ENCODE data around the gene RMND5A. TPM values are rescaled to one million over a fixed set of nuclear protein-coding genes. Genes with fewer than 3 reads are reported as not detected.

The RMND5A gene
- 100 to 1,000 TPM in 1 of 12 donors, 10 to 100 TPM in 11; 33.9 to 396 (median 39.5) TPM for polyA plus RNA-seq (ENCODE audit: insufficient read length in 12 of 12)
- long read RNA-seq, donor 1, full-length matches to known transcripts, result 11 of 28 reads
- long read RNA-seq, donor 1, partial matches to known transcripts, result 17 of 28 reads
- long read RNA-seq, donor 1, other reads (novel, unspliced or antisense), result 0 of 28 reads
- long read RNA-seq, donor 2, full-length matches to known transcripts, result 6 of 15 reads
- long read RNA-seq, donor 2, partial matches to known transcripts, result 9 of 15 reads
- long read RNA-seq, donor 2, other reads (novel, unspliced or antisense), result 0 of 15 reads
- long read RNA-seq, donor 3, full-length matches to known transcripts, result 5 of 5 reads
- long read RNA-seq, donor 3, partial matches to known transcripts, result 0 of 5 reads
- long read RNA-seq, donor 3, other reads (novel, unspliced or antisense), result 0 of 5 reads
- long read RNA-seq, donor 4, full-length matches to known transcripts, result 2 of 2 reads
- long read RNA-seq, donor 4, partial matches to known transcripts, result 0 of 2 reads
- long read RNA-seq, donor 4, other reads (novel, unspliced or antisense), result 0 of 2 reads
- long read RNA-seq, donor 5, full-length matches to known transcripts, result 9 of 25 reads
- long read RNA-seq, donor 5, partial matches to known transcripts, result 16 of 25 reads
- long read RNA-seq, donor 5, other reads (novel, unspliced or antisense), result 0 of 25 reads
- long read RNA-seq, donor 6, full-length matches to known transcripts, result 2 of 7 reads
- long read RNA-seq, donor 6, partial matches to known transcripts, result 5 of 7 reads
- long read RNA-seq, donor 6, other reads (novel, unspliced or antisense), result 0 of 7 reads
- long read RNA-seq, donor 7, full-length matches to known transcripts, result 3 of 3 reads
- long read RNA-seq, donor 7, partial matches to known transcripts, result 0 of 3 reads
- long read RNA-seq, donor 7, other reads (novel, unspliced or antisense), result 0 of 3 reads
- long read RNA-seq, donor 8, full-length matches to known transcripts, result 8 of 14 reads
- long read RNA-seq, donor 8, partial matches to known transcripts, result 6 of 14 reads
- long read RNA-seq, donor 8, other reads (novel, unspliced or antisense), result 0 of 14 reads
- long read RNA-seq, donor 9, full-length matches to known transcripts, result 3 of 3 reads
- long read RNA-seq, donor 9, partial matches to known transcripts, result 0 of 3 reads
- long read RNA-seq, donor 9, other reads (novel, unspliced or antisense), result 0 of 3 reads
- long read RNA-seq, donor 10, full-length matches to known transcripts, result 11 of 39 reads
- long read RNA-seq, donor 10, partial matches to known transcripts, result 28 of 39 reads
- long read RNA-seq, donor 10, other reads (novel, unspliced or antisense), result 0 of 39 reads
- long read RNA-seq, donor 11, full-length matches to known transcripts, result 5 of 10 reads
- long read RNA-seq, donor 11, partial matches to known transcripts, result 5 of 10 reads
- long read RNA-seq, donor 11, other reads (novel, unspliced or antisense), result 0 of 10 reads

GRCh38 chr2:86719637-86720539 lies at the start of gene RMND5A:
TSS of gene RMND5A (plus strand) at chr2:86720291. CDS start at chr2:86720668, 377 bp downstream.
- DNase-seq, result peak; percentile 81

GRCh38 chr2:86671337-86671981 lies 48.6 kb upstream of the RMND5A start:
- DNase-seq, result no peak

GRCh38 chr2:86672027-86672545 lies 48.0 kb upstream of the RMND5A start:
- no peak for DNase-seq

GRCh38 chr2:86673011-86673410 lies 47.1 kb upstream of the RMND5A start:
- DNase-seq, result no peak

GRCh38 chr2:86673986-86674670 lies 46.0 kb upstream of the RMND5A start:
- no peak for DNase-seq

- DNase-seq, result no peak
These were observed 45.0 kb upstream of the RMND5A start for GRCh38 chr2:86675104-86675503.

- DNase-seq, result no peak
These were observed 44.5 kb upstream of the RMND5A start for GRCh38 chr2:86675511-86676015.

GRCh38 chr2:86677816-86678215 lies 42.3 kb upstream of the RMND5A start:
- DNase-seq, result no peak

- DNase-seq, result no peak
These were observed 41.1 kb upstream of the RMND5A start for GRCh38 chr2:86679036-86679435.

GRCh38 chr2:86685351-86685750 lies 34.7 kb upstream of the RMND5A start:
- DNase-seq, result no peak

- DNase-seq, result no peak
These were observed 33.6 kb upstream of the RMND5A start for GRCh38 chr2:86686460-86686859.

GRCh38 chr2:86686905-86687304 lies 33.2 kb upstream of the RMND5A start:
- DNase-seq, result no peak

- DNase-seq, result no peak
These were observed 24.9 kb upstream of the RMND5A start for GRCh38 chr2:86695053-86695691.

GRCh38 chr2:86697551-86698104 lies 22.5 kb upstream of the RMND5A start:
- DNase-seq, result no peak

GRCh38 chr2:86700690-86701089 lies 19.4 kb upstream of the RMND5A start:
- peak; percentile 38 for DNase-seq

- DNase-seq, result peak; percentile 27
These were observed 16.3 kb upstream of the RMND5A start for GRCh38 chr2:86703704-86704361.

GRCh38 chr2:86704459-86704971 lies 15.6 kb upstream of the RMND5A start:
- DNase-seq, result no peak

Data from muscle of arm (tissue), 14 donors.